Cardiac fibroblast (primary cell): Measurements from ENCODE around the gene SLC27A5.
"Not testable (repeated sequence)": the region's sequence is repeated elsewhere in the genome, so short reads cannot be mapped to it uniquely, and the experiment has no call there.

Source experiments
- DNase-seq, 2 donors: peaks; one replicate each; pipeline versions ENCODE4 v3.0.0 to v3.0.0-alpha.2; 2010; ENCODE audit warnings: low read depth in 2 of 2
- H3K4me3 ChIP-seq, 2 donors: replicated peaks in 1 of 2; 1 replicate in 1 of 2; 2 replicates in 1 of 2; pipeline ENCODE4 v1.5.1; 2011; ENCODE audit warnings: low read depth in 2 of 2, low read length in 2 of 2, mild to moderate bottlenecking in 2 of 2, moderate library complexity in 1 of 2
- TF ChIP-seq, protein P1 (sequence below): IDR thresholded peaks from one replicate; pipeline ENCODE4 v1.5.1; 2011; ENCODE audit warnings: low read depth, mild to moderate bottlenecking, low read length, inconsistent platforms

SLC27A5 gene

DNA sequence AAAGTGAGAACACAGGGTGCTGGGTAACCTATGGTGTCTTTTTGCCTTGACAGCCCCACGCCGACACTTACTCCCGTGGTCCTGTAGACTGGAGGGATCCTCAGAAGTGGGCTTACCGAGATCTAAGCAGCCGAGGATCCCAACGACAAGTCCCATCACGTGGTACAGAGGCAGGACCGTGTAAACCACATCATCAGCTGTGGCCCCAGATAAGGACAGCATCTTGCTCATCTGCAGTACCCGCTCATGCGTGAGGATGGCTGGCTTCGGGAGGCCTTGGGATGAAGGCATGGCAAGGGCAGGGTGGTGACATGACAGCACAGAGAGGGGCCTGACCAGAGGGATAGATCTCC, 2.1 kb downstream of the SLC27A5 start:
- TF ChIP-seq, protein P1, sequence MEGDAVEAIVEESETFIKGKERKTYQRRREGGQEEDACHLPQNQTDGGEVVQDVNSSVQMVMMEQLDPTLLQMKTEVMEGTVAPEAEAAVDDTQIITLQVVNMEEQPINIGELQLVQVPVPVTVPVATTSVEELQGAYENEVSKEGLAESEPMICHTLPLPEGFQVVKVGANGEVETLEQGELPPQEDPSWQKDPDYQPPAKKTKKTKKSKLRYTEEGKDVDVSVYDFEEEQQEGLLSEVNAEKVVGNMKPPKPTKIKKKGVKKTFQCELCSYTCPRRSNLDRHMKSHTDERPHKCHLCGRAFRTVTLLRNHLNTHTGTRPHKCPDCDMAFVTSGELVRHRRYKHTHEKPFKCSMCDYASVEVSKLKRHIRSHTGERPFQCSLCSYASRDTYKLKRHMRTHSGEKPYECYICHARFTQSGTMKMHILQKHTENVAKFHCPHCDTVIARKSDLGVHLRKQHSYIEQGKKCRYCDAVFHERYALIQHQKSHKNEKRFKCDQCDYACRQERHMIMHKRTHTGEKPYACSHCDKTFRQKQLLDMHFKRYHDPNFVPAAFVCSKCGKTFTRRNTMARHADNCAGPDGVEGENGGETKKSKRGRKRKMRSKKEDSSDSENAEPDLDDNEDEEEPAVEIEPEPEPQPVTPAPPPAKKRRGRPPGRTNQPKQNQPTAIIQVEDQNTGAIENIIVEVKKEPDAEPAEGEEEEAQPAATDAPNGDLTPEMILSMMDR = no peak
- DNase-seq = no peak
- no peak overlapping the region for H3K4me3 ChIP-seq

DNA sequence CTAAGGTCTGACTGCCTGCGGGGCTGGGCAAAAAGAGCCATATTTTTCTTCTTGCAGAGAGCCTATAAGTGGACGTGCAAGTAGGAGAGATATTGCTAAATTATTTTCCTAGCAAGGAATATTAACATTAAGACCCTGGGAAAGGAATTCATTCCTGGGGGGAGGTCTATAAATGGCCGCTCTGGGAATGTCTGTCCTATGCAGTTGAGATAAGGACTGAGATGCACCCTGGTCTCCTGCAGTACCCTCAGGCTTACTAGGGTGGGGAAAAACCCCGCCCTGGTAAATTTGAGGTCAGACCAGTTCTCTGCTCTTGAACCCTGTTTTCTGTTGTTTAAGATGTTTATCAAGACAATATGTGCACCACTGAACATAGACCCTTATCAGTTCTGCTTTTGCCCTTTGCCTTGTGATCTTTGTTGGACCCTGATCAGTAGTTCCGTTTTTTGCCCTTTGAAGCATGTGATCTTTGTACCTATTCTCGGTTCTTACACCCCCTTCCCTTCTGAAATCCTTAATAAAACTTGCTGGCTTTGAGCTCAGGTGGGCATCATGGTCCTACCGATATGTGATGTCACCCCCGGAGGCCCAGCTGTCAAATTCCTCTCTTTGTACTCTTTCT, 4.1 kb downstream of the SLC27A5 start:
- DNase-seq, H3K4me3 ChIP-seq: not testable (repeated sequence)

DNA sequence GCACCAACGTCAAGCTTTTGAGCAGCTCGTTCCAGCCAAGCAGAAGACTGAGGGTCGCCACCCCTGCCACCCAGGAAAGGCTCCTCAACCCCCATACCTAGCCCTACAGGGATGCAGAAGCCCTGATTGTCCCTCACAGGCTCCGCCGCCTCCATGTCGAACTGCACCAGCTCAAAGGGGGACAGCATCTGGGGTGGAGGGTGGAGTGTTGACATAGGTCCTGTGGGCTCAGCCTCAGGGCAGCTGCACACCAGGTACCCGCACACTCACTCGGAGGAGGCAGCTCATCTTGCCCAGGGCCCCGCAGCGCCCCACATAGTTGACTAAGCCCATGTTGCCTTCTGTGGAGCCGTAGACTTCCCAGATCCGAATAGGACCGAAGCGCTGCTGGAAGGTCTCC, 11.6 kb downstream of the SLC27A5 start:
- TF ChIP-seq, protein P1 = no peak
- DNase-seq = no peak
- H3K4me3 ChIP-seq = peak overlapping the region in 1 of 2 donors; percentile 57

DNA sequence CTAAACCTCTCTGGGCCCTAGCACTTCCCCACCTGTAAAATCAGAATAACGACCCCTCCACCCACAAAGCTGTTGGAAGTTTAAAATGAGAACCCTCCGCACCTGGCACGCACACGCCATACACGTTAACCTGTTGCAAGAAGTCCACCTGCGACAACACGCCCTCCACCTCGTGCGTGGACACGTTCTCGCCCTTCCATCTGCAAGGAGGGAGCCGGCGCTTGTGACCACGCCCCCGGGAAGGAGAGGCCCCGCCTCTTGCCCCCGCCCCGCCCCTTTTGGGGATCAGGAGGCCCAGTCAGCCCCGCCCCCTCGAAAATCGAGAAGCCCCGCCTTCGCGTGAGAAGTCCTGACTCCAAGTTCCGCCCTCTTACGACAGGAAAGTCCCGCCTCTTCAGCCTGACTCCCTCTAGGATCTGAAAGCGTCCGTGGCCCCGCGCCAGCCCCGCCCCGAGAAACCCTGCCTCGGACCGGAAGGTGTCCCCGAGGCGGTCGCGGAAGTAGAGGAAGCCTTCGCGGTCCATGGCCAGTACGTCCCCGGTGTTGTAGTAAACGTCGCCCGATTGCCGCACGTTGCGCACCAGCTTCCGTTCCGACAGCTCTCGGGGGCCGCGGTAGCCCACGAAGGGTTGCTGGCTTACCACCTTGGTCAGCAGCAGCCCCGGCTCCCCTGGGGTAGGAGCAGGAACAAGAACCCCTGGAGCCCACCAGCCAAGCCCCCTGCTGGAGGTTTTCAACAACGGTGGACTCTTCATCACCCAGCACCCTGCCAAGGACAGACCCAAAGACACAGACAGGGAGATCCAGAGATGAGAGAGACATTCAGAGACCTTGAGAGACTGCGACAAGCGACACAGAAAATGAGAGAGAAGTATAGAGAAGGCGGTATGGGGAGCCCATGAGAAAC, 12.5 kb downstream of the SLC27A5 start:
- peak; percentile 99 for DNase-seq
- H3K4me3 ChIP-seq = peak overlapping the region; percentile 57 to 68
- TF ChIP-seq, protein P1 = peak; percentile 50

DNA sequence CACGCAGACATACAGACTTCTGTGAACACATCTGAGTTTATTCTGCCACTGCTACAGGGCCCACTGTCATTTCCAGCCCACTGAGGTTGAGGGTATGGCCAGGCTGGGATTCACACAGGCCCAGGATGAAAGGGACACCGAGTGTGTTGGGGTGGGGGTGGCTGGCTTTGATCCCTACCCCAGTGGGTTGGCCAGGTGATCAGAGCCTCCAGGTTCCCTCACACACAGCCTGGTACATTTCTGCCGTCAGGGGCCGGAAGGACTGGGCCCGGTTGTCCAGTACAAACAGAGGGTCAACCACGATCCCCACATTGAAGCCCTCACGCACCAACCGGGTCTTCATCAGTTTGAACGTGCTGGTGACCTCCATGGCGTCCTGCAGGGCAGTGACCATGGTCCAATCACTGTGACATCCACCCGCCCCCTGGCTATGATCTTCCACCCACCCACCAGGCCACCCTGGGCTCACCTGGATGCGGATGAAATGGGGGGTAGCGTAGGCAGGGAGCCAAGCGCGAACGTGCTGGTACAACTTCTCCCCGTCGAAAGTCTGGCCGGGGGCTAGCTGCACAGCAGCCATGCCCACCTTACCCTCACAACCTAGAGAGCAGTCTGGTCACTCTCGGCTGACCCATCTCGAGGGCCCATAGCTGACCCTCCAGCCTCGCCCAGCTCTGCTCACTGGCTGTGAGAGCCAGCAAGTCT, 13.3 kb downstream of the SLC27A5 start:
- TF ChIP-seq, protein P1 = no peak
- H3K4me3 ChIP-seq = peak overlapping the region; percentile 43 to 51
- DNase-seq = no peak

DNA sequence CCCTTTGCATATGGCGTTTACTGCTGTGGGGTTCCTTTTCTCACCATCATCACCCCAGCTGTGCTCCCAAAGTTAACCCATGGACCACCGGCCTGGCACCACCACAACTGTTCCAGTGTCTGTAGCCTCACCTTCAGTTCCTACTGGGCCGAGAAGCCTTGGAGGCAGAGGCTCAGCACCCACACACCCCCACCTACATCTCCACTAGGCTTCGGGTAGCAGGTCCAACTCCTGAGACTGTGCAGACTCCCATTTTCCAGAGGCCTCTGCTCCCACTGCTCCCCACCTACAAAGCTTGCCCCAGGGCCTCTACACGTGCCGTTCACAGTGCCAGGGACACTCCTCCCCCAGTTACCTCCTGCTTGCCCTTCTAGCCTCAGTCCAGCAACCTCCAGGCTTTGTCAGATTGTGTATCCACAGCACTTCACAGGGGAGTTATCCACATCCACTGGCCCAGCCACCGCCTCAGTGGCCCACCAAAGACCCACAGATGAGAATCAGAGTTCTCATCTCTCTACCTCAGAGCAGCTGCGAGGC, 14.1 kb downstream of the SLC27A5 start:
- no peak overlapping the region for H3K4me3 ChIP-seq
- DNase-seq = no peak
- TF ChIP-seq, protein P1 = no peak

DNA sequence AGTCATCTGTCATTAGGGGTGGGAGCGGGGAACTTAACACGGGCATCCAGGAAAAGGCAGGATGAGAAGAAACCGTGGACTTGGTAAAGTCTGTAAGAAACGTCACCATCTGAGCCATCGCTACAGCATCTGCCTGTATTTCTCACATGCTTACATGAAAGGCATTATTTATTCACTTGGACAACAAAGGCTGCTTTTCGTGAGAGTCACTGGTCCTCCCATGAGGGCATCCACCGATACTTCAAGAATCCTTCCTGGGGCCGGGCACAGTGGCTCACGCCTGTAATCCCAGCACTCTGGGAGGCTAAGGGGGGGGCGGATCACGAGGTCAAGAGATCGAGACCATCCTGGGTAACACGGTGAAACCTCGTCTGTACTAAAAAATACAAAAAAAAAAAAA, 19.5 kb downstream of the SLC27A5 start:
- no peak overlapping the region for H3K4me3 ChIP-seq
- TF ChIP-seq, protein P1 = no peak
- DNase-seq = no peak
